HL-60 (cell line): ENCODE data around the gene PDXK.

Source experiments
- DNase-seq, 2 experiments: peaks; one replicate each; pipeline ENCODE4 v3.0.0-alpha.2; 2010 to 2020; ENCODE audit warnings: low read depth in 1 of 2, low spot score in 1 of 2
- H3K27ac ChIP-seq: fragments of 250-450 bp; sonication (Bioruptor Pico); replicated peaks from 2 replicates; pipeline ENCODE4 v1.5.1; 2020; ENCODE audit warnings: mild to moderate bottlenecking, moderate library complexity
- H3K27me3 ChIP-seq: fragments of 250-450 bp; sonication (Bioruptor Pico); 2 replicates; pipeline ENCODE4 v1.5.1; 2021; ENCODE audit warnings: mild to moderate bottlenecking, moderate library complexity; ENCODE audit not compliant: insufficient read depth, poor library complexity, severe bottlenecking
- H3K4me3 ChIP-seq: replicated peaks from 2 replicates; pipeline ENCODE4 v1.5.1; 2011; ENCODE audit warnings: mild to moderate bottlenecking, control low read depth, low read length; ENCODE audit not compliant: insufficient read depth
- GABPA ChIP-seq: IDR thresholded peaks from 2 replicates; pipeline ENCODE4 v1.6.1; 2012; ENCODE audit warnings: low read depth
- POLR2AphosphoS5 ChIP-seq: IDR thresholded peaks from 2 replicates; pipeline ENCODE4 v1.6.1; 2012; ENCODE audit warnings: low read depth
- SPI1 ChIP-seq: IDR thresholded peaks from 2 replicates; pipeline ENCODE4 v1.6.1; 2012; ENCODE audit warnings: low read depth, mild to moderate bottlenecking, borderline replicate concordance
- TF ChIP-seq, protein P1 (sequence below): IDR thresholded peaks from one replicate; pipeline ENCODE4 v1.5.1; 2011; ENCODE audit warnings: low read length, control low read depth, inconsistent platforms; ENCODE audit not compliant: insufficient read depth
- TF ChIP-seq, protein P2 (sequence below): IDR thresholded peaks from 2 replicates; pipeline ENCODE4 v1.6.1; 2012; ENCODE audit warnings: low read depth; ENCODE audit not compliant: insufficient replicate concordance

PDXK gene

DNA sequence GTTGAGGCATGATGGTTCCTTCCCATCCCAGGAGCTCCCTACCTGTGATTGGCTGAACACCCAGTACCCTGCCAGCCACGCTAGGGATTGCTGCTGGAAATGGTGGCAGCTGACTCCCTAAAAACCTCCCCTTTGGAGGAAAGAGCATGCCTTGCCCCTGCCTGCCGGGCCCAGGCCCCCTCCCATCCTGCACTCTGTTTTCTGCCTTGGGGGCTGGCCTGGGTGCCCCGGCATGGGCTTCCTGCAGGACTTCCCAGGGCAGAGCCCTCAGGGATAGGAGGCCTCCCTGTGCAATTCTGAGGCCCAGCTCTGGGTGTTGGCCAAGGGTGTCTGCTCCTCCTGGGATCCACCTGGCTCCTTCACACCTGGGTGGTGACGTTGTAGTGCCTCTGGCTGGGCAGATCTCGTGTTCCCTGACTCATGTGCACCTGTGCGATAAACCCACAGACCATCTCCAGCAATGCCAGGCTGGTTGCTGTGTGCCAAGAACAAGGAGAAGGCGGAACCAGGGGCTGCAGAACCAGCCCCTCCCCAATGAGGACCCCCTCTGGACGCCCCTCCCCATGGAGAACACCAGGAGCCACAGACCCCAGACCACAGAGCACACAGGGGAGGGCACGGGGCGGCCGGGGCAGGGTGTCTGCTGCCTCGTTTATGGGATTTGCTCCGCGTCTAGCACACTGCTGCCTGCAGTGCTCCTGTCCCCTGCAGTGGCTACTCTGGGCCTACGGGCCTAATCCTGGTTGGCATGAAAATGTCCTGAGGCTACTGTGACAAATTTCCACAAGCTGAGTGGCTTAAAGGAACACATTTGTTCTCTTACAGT, 43.6 kb downstream of the PDXK start:
- Histone ChIP-seq H3K27ac (no peak overlapping the region), H3K27me3 (no peaks in the 10 kb centered on the region), H3K4me3 (no peak overlapping the region)
- no peak for DNase-seq
- TF ChIP-seq SPI1 = no peak
- TF ChIP-seq, protein P1, sequence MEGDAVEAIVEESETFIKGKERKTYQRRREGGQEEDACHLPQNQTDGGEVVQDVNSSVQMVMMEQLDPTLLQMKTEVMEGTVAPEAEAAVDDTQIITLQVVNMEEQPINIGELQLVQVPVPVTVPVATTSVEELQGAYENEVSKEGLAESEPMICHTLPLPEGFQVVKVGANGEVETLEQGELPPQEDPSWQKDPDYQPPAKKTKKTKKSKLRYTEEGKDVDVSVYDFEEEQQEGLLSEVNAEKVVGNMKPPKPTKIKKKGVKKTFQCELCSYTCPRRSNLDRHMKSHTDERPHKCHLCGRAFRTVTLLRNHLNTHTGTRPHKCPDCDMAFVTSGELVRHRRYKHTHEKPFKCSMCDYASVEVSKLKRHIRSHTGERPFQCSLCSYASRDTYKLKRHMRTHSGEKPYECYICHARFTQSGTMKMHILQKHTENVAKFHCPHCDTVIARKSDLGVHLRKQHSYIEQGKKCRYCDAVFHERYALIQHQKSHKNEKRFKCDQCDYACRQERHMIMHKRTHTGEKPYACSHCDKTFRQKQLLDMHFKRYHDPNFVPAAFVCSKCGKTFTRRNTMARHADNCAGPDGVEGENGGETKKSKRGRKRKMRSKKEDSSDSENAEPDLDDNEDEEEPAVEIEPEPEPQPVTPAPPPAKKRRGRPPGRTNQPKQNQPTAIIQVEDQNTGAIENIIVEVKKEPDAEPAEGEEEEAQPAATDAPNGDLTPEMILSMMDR = no peak
- no peak for TF ChIP-seq POLR2AphosphoS5
- no peak for TF ChIP-seq GABPA
- TF ChIP-seq, protein P2, sequence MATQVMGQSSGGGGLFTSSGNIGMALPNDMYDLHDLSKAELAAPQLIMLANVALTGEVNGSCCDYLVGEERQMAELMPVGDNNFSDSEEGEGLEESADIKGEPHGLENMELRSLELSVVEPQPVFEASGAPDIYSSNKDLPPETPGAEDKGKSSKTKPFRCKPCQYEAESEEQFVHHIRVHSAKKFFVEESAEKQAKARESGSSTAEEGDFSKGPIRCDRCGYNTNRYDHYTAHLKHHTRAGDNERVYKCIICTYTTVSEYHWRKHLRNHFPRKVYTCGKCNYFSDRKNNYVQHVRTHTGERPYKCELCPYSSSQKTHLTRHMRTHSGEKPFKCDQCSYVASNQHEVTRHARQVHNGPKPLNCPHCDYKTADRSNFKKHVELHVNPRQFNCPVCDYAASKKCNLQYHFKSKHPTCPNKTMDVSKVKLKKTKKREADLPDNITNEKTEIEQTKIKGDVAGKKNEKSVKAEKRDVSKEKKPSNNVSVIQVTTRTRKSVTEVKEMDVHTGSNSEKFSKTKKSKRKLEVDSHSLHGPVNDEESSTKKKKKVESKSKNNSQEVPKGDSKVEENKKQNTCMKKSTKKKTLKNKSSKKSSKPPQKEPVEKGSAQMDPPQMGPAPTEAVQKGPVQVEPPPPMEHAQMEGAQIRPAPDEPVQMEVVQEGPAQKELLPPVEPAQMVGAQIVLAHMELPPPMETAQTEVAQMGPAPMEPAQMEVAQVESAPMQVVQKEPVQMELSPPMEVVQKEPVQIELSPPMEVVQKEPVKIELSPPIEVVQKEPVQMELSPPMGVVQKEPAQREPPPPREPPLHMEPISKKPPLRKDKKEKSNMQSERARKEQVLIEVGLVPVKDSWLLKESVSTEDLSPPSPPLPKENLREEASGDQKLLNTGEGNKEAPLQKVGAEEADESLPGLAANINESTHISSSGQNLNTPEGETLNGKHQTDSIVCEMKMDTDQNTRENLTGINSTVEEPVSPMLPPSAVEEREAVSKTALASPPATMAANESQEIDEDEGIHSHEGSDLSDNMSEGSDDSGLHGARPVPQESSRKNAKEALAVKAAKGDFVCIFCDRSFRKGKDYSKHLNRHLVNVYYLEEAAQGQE = no peak

DNA sequence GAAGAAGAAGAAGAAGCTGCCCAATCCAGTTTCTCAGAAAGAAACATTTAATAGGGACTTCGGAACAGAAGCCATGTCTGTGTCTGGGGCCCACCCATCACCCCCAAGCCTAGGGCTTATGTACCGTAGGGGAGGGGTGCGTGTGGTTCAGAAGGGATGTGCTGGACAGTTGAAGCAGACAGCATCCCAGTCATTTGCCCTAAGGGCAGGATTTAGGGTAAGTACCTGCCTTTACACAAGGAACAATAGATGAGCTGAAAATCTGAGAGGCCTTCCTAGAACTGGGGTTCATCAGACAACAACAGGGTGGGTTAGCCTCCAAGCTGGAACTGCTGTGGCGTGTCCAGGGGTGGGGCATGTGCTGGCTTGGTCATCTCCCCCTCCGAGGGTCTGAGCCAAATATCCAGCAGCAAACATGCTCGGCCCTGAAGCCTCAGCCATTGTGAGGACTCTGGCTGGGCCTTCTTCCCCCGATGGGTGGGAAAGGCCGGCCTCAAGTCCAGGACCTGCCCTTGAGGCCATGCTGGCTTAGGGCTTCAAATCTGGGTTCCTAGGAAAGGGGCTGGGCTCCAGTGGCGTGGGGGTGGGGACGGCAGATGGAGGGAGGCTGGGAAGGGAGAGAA, 45.1 kb downstream of the PDXK start:
- TF ChIP-seq, protein P1 = no peak
- no peak for TF ChIP-seq SPI1
- no peak for TF ChIP-seq GABPA
- TF ChIP-seq POLR2AphosphoS5 = no peak
- DNase-seq = no peak
- Histone ChIP-seq H3K4me3 (no peak overlapping the region), H3K27me3 (no peaks in the 10 kb centered on the region), H3K27ac (no peak overlapping the region)

DNA sequence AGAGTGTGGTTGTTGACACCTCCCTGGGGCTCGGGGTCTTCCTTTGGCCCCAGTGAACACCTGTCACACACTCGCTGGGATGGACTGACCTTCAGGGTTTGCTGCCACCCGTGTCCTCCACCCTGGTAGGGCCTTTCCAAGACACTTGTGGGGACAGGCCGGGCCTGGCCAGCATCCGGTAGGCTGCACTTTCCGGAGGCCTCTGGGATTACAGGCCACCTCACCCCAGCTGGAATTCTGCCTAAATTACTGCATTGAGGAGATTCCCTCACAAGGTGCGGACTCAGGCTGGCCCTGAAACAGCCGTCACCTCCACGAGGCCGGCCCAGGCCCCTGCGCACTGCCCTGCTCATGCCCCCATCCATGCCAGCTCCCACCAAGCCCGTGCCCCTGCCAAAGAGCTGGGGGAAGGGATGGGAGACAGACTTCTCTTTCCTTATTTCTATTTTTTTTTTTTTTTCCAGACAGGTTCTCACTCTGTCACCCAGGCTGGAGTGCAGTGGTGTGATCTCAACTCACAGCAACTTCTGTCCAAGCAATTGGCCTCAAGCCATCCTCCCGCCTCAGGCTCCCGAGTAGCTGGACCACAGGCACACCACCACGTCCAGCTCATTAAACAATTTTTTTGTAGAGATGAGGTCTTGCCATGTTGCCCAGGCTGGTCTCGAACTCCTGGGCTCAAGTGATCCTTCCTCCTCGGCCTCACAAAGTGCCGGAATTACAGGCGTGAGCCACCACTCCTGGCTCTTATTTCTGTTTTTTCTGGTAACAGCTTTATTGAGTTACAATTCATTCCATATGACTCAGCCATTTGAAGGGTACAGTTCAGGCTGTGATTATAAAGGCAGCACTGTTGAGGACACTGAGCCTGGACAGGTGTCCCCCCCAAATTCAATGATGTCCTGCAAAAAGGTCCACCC, 45.9 kb downstream of the PDXK start:
- Histone ChIP-seq H3K27ac (no peak overlapping the region), H3K4me3 (no peak overlapping the region), H3K27me3 (no peaks in the 10 kb centered on the region)
- DNase-seq = no peak
- no peak for TF ChIP-seq SPI1
- TF ChIP-seq GABPA = no peak
- no peak for TF ChIP-seq POLR2AphosphoS5
- TF ChIP-seq, protein P2 = no peak
- TF ChIP-seq, protein P1 = no peak
